ENCODE measurements around the gene PDIA6. TPM values are rescaled to one million over a fixed set of nuclear protein-coding genes. Genes with fewer than 3 reads are reported as not detected.

Gene PDIA6
- total and polyA plus RNA-seq, 9 of the 15 experiments (the other 6 are each of a cell fraction or from before 2014, with no cell fraction given): 166 to 268 (median 229) TPM

DNA sequence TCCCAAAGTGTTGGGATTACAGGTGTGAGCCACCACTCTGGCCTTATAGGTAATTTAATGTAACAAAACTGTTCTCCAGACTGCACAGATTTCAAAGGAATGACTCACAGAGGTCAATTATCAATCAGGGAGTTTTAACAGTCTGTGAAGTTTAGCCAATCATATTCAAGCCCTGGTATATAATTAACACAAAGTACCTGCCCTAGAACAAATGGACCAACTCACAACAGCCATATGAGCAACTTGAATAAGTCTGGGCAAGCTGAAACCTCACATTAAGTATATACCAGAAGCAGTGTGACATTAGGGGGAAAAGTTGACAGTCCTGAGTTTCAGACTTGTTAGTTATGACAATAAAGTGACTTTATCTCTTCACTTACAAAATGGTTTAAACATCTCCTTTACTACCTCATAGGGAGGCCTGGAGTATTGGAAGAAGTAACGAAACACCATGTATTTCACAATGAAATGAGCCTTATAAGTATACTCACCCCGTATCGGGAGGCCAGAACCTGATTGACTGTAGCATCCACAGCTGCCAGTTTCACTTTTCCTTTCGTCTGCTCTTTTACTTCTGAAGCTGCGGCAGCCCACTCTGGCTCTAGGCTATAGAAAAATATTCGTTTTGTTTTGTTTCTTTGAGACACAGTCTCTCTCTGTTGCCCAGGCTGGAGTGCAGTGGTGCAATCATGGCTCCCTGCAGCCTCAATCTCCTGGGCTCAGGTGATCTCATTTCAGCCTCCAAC, 22.2 kb downstream of the PDIA6 start (continued):
- no peak for TF ChIP-seq CREM (IDR thresholded peaks at IDR 0.05; ENCODE audit: low read depth)
- no peak for TF ChIP-seq YBX1 (IDR thresholded peaks at IDR 0.05)
- TF ChIP-seq, protein P1, sequence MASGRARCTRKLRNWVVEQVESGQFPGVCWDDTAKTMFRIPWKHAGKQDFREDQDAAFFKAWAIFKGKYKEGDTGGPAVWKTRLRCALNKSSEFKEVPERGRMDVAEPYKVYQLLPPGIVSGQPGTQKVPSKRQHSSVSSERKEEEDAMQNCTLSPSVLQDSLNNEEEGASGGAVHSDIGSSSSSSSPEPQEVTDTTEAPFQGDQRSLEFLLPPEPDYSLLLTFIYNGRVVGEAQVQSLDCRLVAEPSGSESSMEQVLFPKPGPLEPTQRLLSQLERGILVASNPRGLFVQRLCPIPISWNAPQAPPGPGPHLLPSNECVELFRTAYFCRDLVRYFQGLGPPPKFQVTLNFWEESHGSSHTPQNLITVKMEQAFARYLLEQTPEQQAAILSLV (tag; IDR thresholded peaks at IDR 0.05): no peak
- TF ChIP-seq SLC30A9 (CRISPR knock-in tag; IDR thresholded peaks at IDR 0.05): no peak
- TF ChIP-seq HSF4 (CRISPR knock-in tag; IDR thresholded peaks at IDR 0.05; ENCODE audit: borderline replicate concordance): no peak
- TF ChIP-seq SIN3B (IDR thresholded peaks at IDR 0.05; ENCODE audit: low read depth): no peak
- TF ChIP-seq GABPB1 (CRISPR knock-in tag; IDR thresholded peaks at IDR 0.05): no peak
- TF ChIP-seq HNRNPH1 (optimal IDR thresholded peaks at IDR 0.05; ENCODE audit: low read depth, low read length): no peak
- TF ChIP-seq TBP (optimal IDR thresholded peaks at IDR 0.05; ENCODE audit: low read depth, low read length): no peak

DNA sequence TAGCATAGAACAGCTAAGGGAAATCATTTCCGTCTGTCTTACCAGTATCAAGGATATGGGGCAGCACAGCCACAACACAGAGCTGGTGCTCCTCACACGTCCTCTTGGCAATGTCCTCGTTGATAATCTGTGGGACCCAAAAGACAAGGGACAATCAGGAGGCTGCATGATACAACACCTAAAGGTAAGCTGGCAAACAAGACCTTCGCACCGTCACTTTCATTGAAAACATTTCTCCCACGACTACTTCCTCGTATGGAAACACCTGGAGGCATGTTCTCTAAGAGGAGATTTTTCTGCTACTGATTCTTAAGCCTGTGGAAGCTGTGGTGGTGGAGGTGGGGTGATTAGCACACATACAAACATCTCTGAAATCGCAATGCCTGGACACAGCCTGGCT, 23.7 kb downstream of the PDIA6 start:
- BruUV-seq (replicated peaks): no TSS peak
- 84% methylated on average over 8 of the region's 8 CpGs for WGBS (ENCODE audit: insufficient coverage, low coverage, missing lambda C conversion rate)
- no peak for ATAC-seq
- no peaks in the 10 kb centered on the region for H3K9me3 ChIP-seq (replicated peaks; ENCODE audit: control insufficient read depth, insufficient read depth, low read depth, low read length)
- no peak overlapping the region for H3K27ac ChIP-seq (ENCODE audit: extremely low read depth, low read depth, low read length)
- no peak overlapping the region for H3K4me3 ChIP-seq
- no peak for FAIRE-seq
- ChIA-PET CTCF (ENCODE audit: low intra/inter-chr PET ratio) (no interaction called here), POLR2A (interaction anchor here (0.6 to 1.4 kb wide), 6 partner anchors 10 to 39 kb away, joined by 3 to 5 read pairs (median 4); partner anchors contain the start of gene PDIA6)
- no peaks in the 10 kb centered on the region for H3K9me1 ChIP-seq (ENCODE audit: control insufficient read depth, insufficient read depth, low read length)
- H3K79me2 ChIP-seq (ENCODE audit: control insufficient read depth, insufficient read depth, low read length): peaks cover 3% of the 10 kb centered on the region; the same call in 1 of the 3 replicates
- H3K9ac ChIP-seq (ENCODE audit: insufficient read depth in 1 of 2, low read depth in 2 of 2, low read length in 2 of 2): no peak overlapping the region
- peaks cover 99% of the 10 kb centered on the region for H3K36me3 ChIP-seq (ENCODE audit: control insufficient read depth, insufficient read depth, low read length)
- H4K20me1 ChIP-seq (replicated peaks; ENCODE audit: control insufficient read depth, insufficient read depth, low read length): no peaks in the 10 kb centered on the region; the same call in none of the 2 replicates
- H3K4me1 ChIP-seq (replicated peaks in 1 of 2; ENCODE audit: control insufficient read depth in 2 of 2, insufficient read depth in 2 of 2, low read length in 2 of 2): no peaks in the 10 kb centered on the region
- intact Hi-C loops (cut with micrococcal nuclease): no loop called here
- H2AFZ ChIP-seq (ENCODE audit: low read depth, low read length): no peak overlapping the region
- H3K27me3 ChIP-seq (ENCODE audit: control insufficient read depth in 2 of 2, insufficient read depth in 2 of 2, low read length in 2 of 2): no peaks in the 10 kb centered on the region
- H3K4me2 ChIP-seq (ENCODE audit: insufficient read depth, low read length): no peak overlapping the region
- in situ Hi-C loops (cut with MboI): no loop called here
- DNase-seq (ENCODE audit: extremely low read depth in 1 of 4, low spot score in 3 of 4): no peak
- TF ChIP-seq BRD4 (IDR thresholded peaks at IDR 0.05) (no peak), MYBL2 (IDR thresholded peaks at IDR 0.05; ENCODE audit: low read depth) (no peak), MYBL2 (CRISPR knock-in tag; IDR thresholded peaks at IDR 0.05; ENCODE audit: borderline replicate concordance) (no peak), NR1H2 (CRISPR knock-in tag; IDR thresholded peaks at IDR 0.05) (no peak), EWSR1 (IDR thresholded peaks at IDR 0.05; ENCODE audit: borderline replicate concordance, low read depth, partially characterized antibody) (no peak), RBBP5 (IDR thresholded peaks at IDR 0.05; ENCODE audit: borderline replicate concordance, insufficient read depth, low read length, poor library complexity, severe bottlenecking) (no peak), TAF7 (tag; IDR thresholded peaks at IDR 0.05) (no peak), PHB2 (IDR thresholded peaks at IDR 0.05; ENCODE audit: low read depth) (no peak), MED1 (CRISPR knock-in tag; IDR thresholded peaks at IDR 0.05; ENCODE audit: borderline replicate concordance) (no peak), JUNB (CRISPR knock-in tag; conservative IDR thresholded peaks at IDR 0.05) (no peak), GABPA (tag; conservative IDR thresholded peaks at IDR 0.05; ENCODE audit: low read depth) (no peak), ZNF586 (CRISPR knock-in tag; conservative IDR thresholded peaks at IDR 0.05) (no peak)
- TF ChIP-seq, protein P2, sequence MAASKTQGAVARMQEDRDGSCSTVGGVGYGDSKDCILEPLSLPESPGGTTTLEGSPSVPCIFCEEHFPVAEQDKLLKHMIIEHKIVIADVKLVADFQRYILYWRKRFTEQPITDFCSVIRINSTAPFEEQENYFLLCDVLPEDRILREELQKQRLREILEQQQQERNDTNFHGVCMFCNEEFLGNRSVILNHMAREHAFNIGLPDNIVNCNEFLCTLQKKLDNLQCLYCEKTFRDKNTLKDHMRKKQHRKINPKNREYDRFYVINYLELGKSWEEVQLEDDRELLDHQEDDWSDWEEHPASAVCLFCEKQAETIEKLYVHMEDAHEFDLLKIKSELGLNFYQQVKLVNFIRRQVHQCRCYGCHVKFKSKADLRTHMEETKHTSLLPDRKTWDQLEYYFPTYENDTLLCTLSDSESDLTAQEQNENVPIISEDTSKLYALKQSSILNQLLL (CRISPR knock-in tag; IDR thresholded peaks at IDR 0.05; ENCODE audit: borderline replicate concordance): no peak

Measured in K562 (cell line).